HCEC 1CT (cell line): ENCODE results near the gene PPM1M.

ENCODE experiments used
- DNase-seq: peaks from one replicate; pipeline ENCODE4 v3.0.0-alpha.2; 2017

PPM1M gene

GRCh38 chr3:52299247-52299878, 53.8 kb downstream of the PPM1M start:
- no peak for DNase-seq
